BLaER1 (cell line): ENCODE results near the gene MAN1C1.
"Not testable (repeated sequence)": the region's sequence is repeated elsewhere in the genome, so short reads cannot be mapped to it uniquely, and the experiment has no call there.

Source experiments
- H3K27ac ChIP-seq: shearing (Covaris generic); formaldehyde crosslinking; 2 replicates; pipeline ENCODE4 v1.8.1; 2022
- H3K27me3 ChIP-seq: shearing (Covaris generic); formaldehyde crosslinking; 2 replicates; pipeline ENCODE4 v1.8.1; 2022
- H3K36me3 ChIP-seq: shearing (Covaris generic); formaldehyde crosslinking; 2 replicates; pipeline ENCODE4 v1.8.1; 2022
- H3K4me1 ChIP-seq: shearing (Covaris generic); formaldehyde crosslinking; 2 replicates; pipeline ENCODE4 v1.8.1; 2022
- H3K4me2 ChIP-seq: shearing (Covaris generic); formaldehyde crosslinking; 2 replicates; pipeline ENCODE4 v1.8.1; 2022
- H3K4me3 ChIP-seq: shearing (Covaris generic); formaldehyde crosslinking; 2 replicates; pipeline ENCODE4 v1.8.1; 2022
- H3K9ac ChIP-seq: shearing (Covaris generic); formaldehyde crosslinking; 2 replicates; pipeline ENCODE4 v1.8.1; 2022
- H3K9me3 ChIP-seq: shearing (Covaris generic); formaldehyde crosslinking; 2 replicates; pipeline ENCODE4 v1.8.1; 2022
- H4K20me1 ChIP-seq: shearing (Covaris generic); formaldehyde crosslinking; 2 replicates; pipeline ENCODE4 v1.8.1; 2022
- Cebpa-rat ChIP-seq: shearing (Covaris generic); IDR thresholded peaks from 2 replicates; pipeline ENCODE4 v1.8.1; 2022

The MAN1C1 gene

GRCh38 chr1:25731148-25731547, 114.6 kb downstream of the MAN1C1 start:
- H3K36me3 ChIP-seq = no peaks in the 10 kb centered on the region
- no peak for TF ChIP-seq Cebpa-rat
- H3K4me3 ChIP-seq = no peak overlapping the region
- no peak overlapping the region for H3K9ac ChIP-seq
- H3K27me3 ChIP-seq = no peaks in the 10 kb centered on the region
- peaks cover 44% of the 10 kb centered on the region for H3K4me1 ChIP-seq
- H4K20me1 ChIP-seq = no peaks in the 10 kb centered on the region
- no peak overlapping the region for H3K27ac ChIP-seq
- H3K4me2 ChIP-seq = peak overlapping the region; percentile 59
- no peaks in the 10 kb centered on the region for H3K9me3 ChIP-seq

GRCh38 chr1:25731626-25732370, 115.2 kb downstream of the MAN1C1 start:
- no peaks in the 10 kb centered on the region for H3K9me3 ChIP-seq
- peak overlapping the region; percentile 59 for H3K4me2 ChIP-seq
- H3K4me1 ChIP-seq = peaks cover 51% of the 10 kb centered on the region
- H4K20me1 ChIP-seq = no peaks in the 10 kb centered on the region
- H3K9ac ChIP-seq = no peak overlapping the region
- no peak overlapping the region for H3K27ac ChIP-seq
- TF ChIP-seq Cebpa-rat = no peak
- no peaks in the 10 kb centered on the region for H3K36me3 ChIP-seq
- no peak overlapping the region for H3K4me3 ChIP-seq
- no peaks in the 10 kb centered on the region for H3K27me3 ChIP-seq

- Histone ChIP-seq H3K4me3 (no peak overlapping the region), H3K27ac (no peak overlapping the region), H3K4me2 (no peak overlapping the region), H3K27me3 (no peaks in the 10 kb centered on the region), H3K36me3 (no peaks in the 10 kb centered on the region), H3K9ac (no peak overlapping the region), H3K4me1 (peaks cover 57% of the 10 kb centered on the region), H4K20me1 (no peaks in the 10 kb centered on the region), H3K9me3 (no peaks in the 10 kb centered on the region)
- no peak for TF ChIP-seq Cebpa-rat
Observed at GRCh38 chr1:25732821-25733220, 116.2 kb downstream of the MAN1C1 start.

GRCh38 chr1:25733271-25733670, 116.7 kb downstream of the MAN1C1 start:
- Histone ChIP-seq H3K36me3 (no peaks in the 10 kb centered on the region), H3K9ac (no peak overlapping the region), H4K20me1 (no peaks in the 10 kb centered on the region), H3K4me2 (no peak overlapping the region), H3K4me1 (peaks cover 58% of the 10 kb centered on the region), H3K27me3 (no peaks in the 10 kb centered on the region), H3K27ac (no peak overlapping the region), H3K4me3 (no peak overlapping the region), H3K9me3 (no peaks in the 10 kb centered on the region)
- TF ChIP-seq Cebpa-rat = no peak

- not testable (repeated sequence) for H3K9ac ChIP-seq, H3K36me3 ChIP-seq, H3K4me3 ChIP-seq, H3K27me3 ChIP-seq, H3K27ac ChIP-seq, H3K4me2 ChIP-seq, H4K20me1 ChIP-seq, H3K9me3 ChIP-seq
- H3K4me1 ChIP-seq = peaks cover 61% of the 10 kb centered on the region
Observed at GRCh38 chr1:25734991-25735390, 118.4 kb downstream of the MAN1C1 start.

- H3K27me3 ChIP-seq = no peaks in the 10 kb centered on the region
- H3K4me2 ChIP-seq = peak overlapping the region; percentile 61
- no peak overlapping the region for H3K4me3 ChIP-seq
- no peak overlapping the region for H3K9ac ChIP-seq
- no peaks in the 10 kb centered on the region for H4K20me1 ChIP-seq
- no peak overlapping the region for H3K27ac ChIP-seq
- peaks cover 51% of the 10 kb centered on the region for H3K4me1 ChIP-seq
- no peaks in the 10 kb centered on the region for H3K36me3 ChIP-seq
- no peak for TF ChIP-seq Cebpa-rat
- no peaks in the 10 kb centered on the region for H3K9me3 ChIP-seq
Observed at GRCh38 chr1:25735956-25736529, 119.5 kb downstream of the MAN1C1 start.

- Histone ChIP-seq H3K4me2 (peak overlapping the region; percentile 61), H3K27ac (no peak overlapping the region; the same call in 1 of the 2 replicates), H3K4me3 (no peak overlapping the region), H3K36me3 (no peaks in the 10 kb centered on the region), H4K20me1 (no peaks in the 10 kb centered on the region), H3K9ac (peak overlapping the region; percentile 32; the same call in 1 of the 2 replicates), H3K27me3 (no peaks in the 10 kb centered on the region), H3K9me3 (no peaks in the 10 kb centered on the region), H3K4me1 (peaks cover 40% of the 10 kb centered on the region)
- no peak for TF ChIP-seq Cebpa-rat
Observed at GRCh38 chr1:25737130-25737529, 120.5 kb downstream of the MAN1C1 start.

GRCh38 chr1:25738499-25738898, 121.9 kb downstream of the MAN1C1 start:
- no peak overlapping the region for H3K4me2 ChIP-seq
- H3K4me1 ChIP-seq = peaks cover 48% of the 10 kb centered on the region
- no peaks in the 10 kb centered on the region for H4K20me1 ChIP-seq
- H3K27ac ChIP-seq = no peak overlapping the region
- no peak for TF ChIP-seq Cebpa-rat
- H3K9me3 ChIP-seq = no peaks in the 10 kb centered on the region
- H3K4me3 ChIP-seq = no peak overlapping the region
- H3K27me3 ChIP-seq = no peaks in the 10 kb centered on the region
- H3K36me3 ChIP-seq = no peaks in the 10 kb centered on the region
- H3K9ac ChIP-seq = no peak overlapping the region

GRCh38 chr1:25739341-25739740, 122.8 kb downstream of the MAN1C1 start:
- Histone ChIP-seq H3K4me3 (no peak overlapping the region), H3K9ac (no peak overlapping the region), H3K27me3 (no peaks in the 10 kb centered on the region), H3K4me1 (peaks cover 56% of the 10 kb centered on the region), H3K9me3 (no peaks in the 10 kb centered on the region), H3K4me2 (no peak overlapping the region), H3K36me3 (no peaks in the 10 kb centered on the region), H4K20me1 (no peaks in the 10 kb centered on the region), H3K27ac (no peak overlapping the region)
- TF ChIP-seq Cebpa-rat = no peak

- Histone ChIP-seq H3K27me3 (no peaks in the 10 kb centered on the region), H4K20me1 (no peaks in the 10 kb centered on the region), H3K36me3 (no peaks in the 10 kb centered on the region), H3K9me3 (no peaks in the 10 kb centered on the region), H3K9ac (no peak overlapping the region), H3K4me2 (no peak overlapping the region), H3K4me1 (peaks cover 62% of the 10 kb centered on the region), H3K27ac (no peak overlapping the region), H3K4me3 (no peak overlapping the region)
- TF ChIP-seq Cebpa-rat = no peak
Observed at GRCh38 chr1:25740071-25740470, 123.5 kb downstream of the MAN1C1 start.
